ENCODE measurements around the gene RELN.

- no peak for TF ChIP-seq CTCF (IDR thresholded peaks at IDR 0.05)
- TF ChIP-seq POLR2A (IDR thresholded peaks at IDR 0.05), result no peak
These were observed 226.6 kb downstream of the RELN start for GRCh38 chr7:103762877-103763276.

All from heart left ventricle (tissue), 13 donors.